Panc1 (cell line): ENCODE measurements around the gene SIL1. TPM values are rescaled to one million over a fixed set of nuclear protein-coding genes. Genes with fewer than 3 reads are reported as not detected.

Experiments
- ATAC-seq: fragments of 200-7000 bp; cut with Tn5 transposase; 2 replicates; pipeline ENCODE4 v1.9.1; 2020; ENCODE audit warnings: mild to moderate bottlenecking, moderate library complexity
- BruUV-seq: library from RNA; stranded (reverse); fragments of 400-500 nt; replicated peaks from 2 replicates; lab custom pipeline; 2021; lab: Mats Ljungman, UMichigan
- CTCF ChIA-PET: fragments of 300-600 bp; sonication (Branson Sonifier 250); formaldehyde crosslinking; loops from one replicate; lab custom pipeline; 2022; ENCODE audit warnings: antibody characterized with exemption; lab: Charles Lee
- POLR2A ChIA-PET: fragments of 300-600 bp; sonication (Branson Sonifier 250); formaldehyde crosslinking; loops from one replicate; lab custom pipeline; 2022; ENCODE audit warnings: antibody characterized with exemption; lab: Charles Lee
- DNase-seq: peaks from one replicate; pipeline ENCODE4 v3.0.0-alpha.2; 2010; ENCODE audit warnings: low read depth, low spot score
- H3K27ac ChIP-seq: 2 replicates; pipeline ENCODE4 v1.5.1; 2011; ENCODE audit warnings: mild to moderate bottlenecking, low read length, inconsistent platforms
- H3K27me3 ChIP-seq: fragments of 200-500 bp; sonication (Bioruptor generic); 2 replicates; pipeline ENCODE4 v1.6.0; 2014; ENCODE audit warnings: low read length, inconsistent platforms; ENCODE audit not compliant: control insufficient read depth, insufficient read depth
- H3K36me3 ChIP-seq: fragments of 200-500 bp; sonication (Bioruptor generic); 2 replicates; pipeline ENCODE4 v1.5.1; 2014; ENCODE audit warnings: inconsistent platforms, mild to moderate bottlenecking, low read length, moderate library complexity; ENCODE audit not compliant: control insufficient read depth, insufficient read depth
- H3K4me1 ChIP-seq: 2 replicates; pipeline ENCODE4 v1.5.1; 2011; ENCODE audit warnings: inconsistent platforms, mild to moderate bottlenecking, low read length, moderate library complexity; ENCODE audit not compliant: control insufficient read depth, insufficient read depth
- H3K4me3 ChIP-seq, 2 experiments: 2 replicates each; pipeline ENCODE4 v1.5.1; 2011 to 2012; ENCODE audit warnings: low read depth in 2 of 2, low read length in 2 of 2, mild to moderate bottlenecking in 2 of 2, inconsistent platforms in 1 of 2, moderate library complexity in 1 of 2
- H3K9me3 ChIP-seq: fragments of 200-500 bp; sonication (Bioruptor generic); 2 replicates; pipeline ENCODE4 v1.5.1; 2014; ENCODE audit warnings: low read depth, mild to moderate bottlenecking, inconsistent platforms, low read length, moderate library complexity; ENCODE audit not compliant: control insufficient read depth, insufficient read depth
- CTCF ChIP-seq: fragments of 450-650 bp; IDR thresholded peaks from 2 replicates; pipeline ENCODE4 v1.5.1; 2017; ENCODE audit warnings: mild to moderate bottlenecking
- POLR2AphosphoS5 ChIP-seq: IDR thresholded peaks from 2 replicates; pipeline ENCODE4 v1.6.1; 2012; ENCODE audit warnings: mild to moderate bottlenecking, low read depth, low read length, moderate library complexity
- SIN3A ChIP-seq: IDR thresholded peaks from 2 replicates; pipeline ENCODE4 v1.6.1; 2012; ENCODE audit warnings: low read depth, mild to moderate bottlenecking, low read length, moderate library complexity, borderline replicate concordance; ENCODE audit not compliant: insufficient read depth
- TCF7L2 ChIP-seq: IDR thresholded peaks from 2 replicates; pipeline ENCODE4 v1.6.1; 2011; ENCODE audit warnings: mild to moderate bottlenecking, low read depth, low read length, inconsistent platforms
- in situ Hi-C: cut with HindIII; loops from 2 replicates; pipeline ENCODE4 v1.10.0; 2016; ENCODE audit warnings: low sequenced_read_pairs, low pct_unique_long_range_greater_than_20kb
- intact Hi-C: fragments of 100-400 bp; cut with micrococcal nuclease; formaldehyde crosslinking; loops from one replicate; pipeline ENCODE4 v1.10.0; 2022; ENCODE audit not compliant: unreplicated experiment
- total RNA-seq: library from RNA; stranded (reverse); gene quantifications from one replicate; pipeline ENCODE4 v1.2.1, GENCODE V29; 2021; ENCODE audit not compliant: unreplicated experiment
- TF ChIP-seq, protein P1 (sequence below), 2 experiments: IDR thresholded peaks; 2 replicates each; pipeline ENCODE4 v1.6.1; 2011 to 2012; ENCODE audit warnings: low read depth in 2 of 2, control low read depth in 1 of 2, low read length in 1 of 2, mild to moderate bottlenecking in 1 of 2, moderate library complexity in 1 of 2; ENCODE audit not compliant: insufficient read depth in 1 of 2

Gene SIL1
- total RNA-seq, 1 experiment from 2014 or later = 35.4 TPM

GRCh38 chr5:138910546-138911185 is 287.5 kb downstream of the SIL1 start:
- Histone ChIP-seq H3K27me3 (no peaks in the 10 kb centered on the region), H3K4me3 (no peak overlapping the region), H3K27ac (no peak overlapping the region), H3K36me3 (no peaks in the 10 kb centered on the region), H3K4me1 (no peaks in the 10 kb centered on the region), H3K9me3 (no peaks in the 10 kb centered on the region)
- ATAC-seq (no peak), DNase-seq (no peak)
- intact Hi-C loops = no loop called here
- ChIA-PET CTCF (no interaction called here), POLR2A (no interaction called here)
- TF ChIP-seq TCF7L2 = no peak
- no peak for TF ChIP-seq SIN3A
- TF ChIP-seq, protein P1, sequence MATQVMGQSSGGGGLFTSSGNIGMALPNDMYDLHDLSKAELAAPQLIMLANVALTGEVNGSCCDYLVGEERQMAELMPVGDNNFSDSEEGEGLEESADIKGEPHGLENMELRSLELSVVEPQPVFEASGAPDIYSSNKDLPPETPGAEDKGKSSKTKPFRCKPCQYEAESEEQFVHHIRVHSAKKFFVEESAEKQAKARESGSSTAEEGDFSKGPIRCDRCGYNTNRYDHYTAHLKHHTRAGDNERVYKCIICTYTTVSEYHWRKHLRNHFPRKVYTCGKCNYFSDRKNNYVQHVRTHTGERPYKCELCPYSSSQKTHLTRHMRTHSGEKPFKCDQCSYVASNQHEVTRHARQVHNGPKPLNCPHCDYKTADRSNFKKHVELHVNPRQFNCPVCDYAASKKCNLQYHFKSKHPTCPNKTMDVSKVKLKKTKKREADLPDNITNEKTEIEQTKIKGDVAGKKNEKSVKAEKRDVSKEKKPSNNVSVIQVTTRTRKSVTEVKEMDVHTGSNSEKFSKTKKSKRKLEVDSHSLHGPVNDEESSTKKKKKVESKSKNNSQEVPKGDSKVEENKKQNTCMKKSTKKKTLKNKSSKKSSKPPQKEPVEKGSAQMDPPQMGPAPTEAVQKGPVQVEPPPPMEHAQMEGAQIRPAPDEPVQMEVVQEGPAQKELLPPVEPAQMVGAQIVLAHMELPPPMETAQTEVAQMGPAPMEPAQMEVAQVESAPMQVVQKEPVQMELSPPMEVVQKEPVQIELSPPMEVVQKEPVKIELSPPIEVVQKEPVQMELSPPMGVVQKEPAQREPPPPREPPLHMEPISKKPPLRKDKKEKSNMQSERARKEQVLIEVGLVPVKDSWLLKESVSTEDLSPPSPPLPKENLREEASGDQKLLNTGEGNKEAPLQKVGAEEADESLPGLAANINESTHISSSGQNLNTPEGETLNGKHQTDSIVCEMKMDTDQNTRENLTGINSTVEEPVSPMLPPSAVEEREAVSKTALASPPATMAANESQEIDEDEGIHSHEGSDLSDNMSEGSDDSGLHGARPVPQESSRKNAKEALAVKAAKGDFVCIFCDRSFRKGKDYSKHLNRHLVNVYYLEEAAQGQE (IDR thresholded peaks at IDR 0.05; ENCODE audit: insufficient read depth in 1 of 2, low read depth in 2 of 2, low read length in 1 of 2) = no peak
- no peak for TF ChIP-seq CTCF
- TF ChIP-seq POLR2AphosphoS5 = no peak
- BruUV-seq = no TSS peak
- in situ Hi-C loops = no loop called here

GRCh38 chr5:138909734-138910133 is 288.4 kb downstream of the SIL1 start:
- intact Hi-C loops (no loop called here), in situ Hi-C loops (no loop called here)
- ATAC-seq (no peak), DNase-seq (no peak)
- ChIA-PET CTCF (no interaction called here), POLR2A (no interaction called here)
- TF ChIP-seq TCF7L2 (no peak), POLR2AphosphoS5 (no peak), CTCF (no peak), SIN3A (no peak)
- TF ChIP-seq, protein P1 (IDR thresholded peaks at IDR 0.05; ENCODE audit: insufficient read depth in 1 of 2, low read depth in 2 of 2, low read length in 1 of 2) = no peak
- H3K4me1 ChIP-seq = no peaks in the 10 kb centered on the region
- no TSS peak for BruUV-seq
- H3K4me3 ChIP-seq = no peak overlapping the region
- H3K27me3 ChIP-seq = no peaks in the 10 kb centered on the region
- 0 out of 2 replicates have a peak, but pooled peaks cover 2% of the 10 kb centered on the region for H3K36me3 ChIP-seq
- H3K27ac ChIP-seq = no peak overlapping the region
- no peaks in the 10 kb centered on the region for H3K9me3 ChIP-seq
